SK-N-SH treated with all-trans-retinoic acid at 6 μM for 48 hours (cell line): ENCODE measurements around the gene ZNF343.
"Not testable (repeated sequence)": the region's sequence is repeated elsewhere in the genome, so short reads cannot be mapped to it uniquely, and the experiment has no call there.

Experiments used
- ATAC-seq: fragments of 200-7000 bp; cut with Tn5 transposase; 3 replicates; pipeline ENCODE4 v1.9.1; 2020; ENCODE audit warnings: mild to moderate bottlenecking, moderate library complexity
- ARNTL ChIP-seq: fragments of 450-650 bp; formaldehyde crosslinking; IDR thresholded peaks from 2 replicates; pipeline ENCODE4 v1.5.0; 2020; ENCODE audit warnings: low read depth, mild to moderate bottlenecking, moderate library complexity, borderline replicate concordance
- BACH2 ChIP-seq: fragments of 250-450 bp; sonication (Bioruptor Pico); IDR thresholded peaks from 2 replicates; pipeline ENCODE4 v1.9.0; 2021; ENCODE audit warnings: mild to moderate bottlenecking, borderline replicate concordance
- CSDC2 ChIP-seq: fragments of 250-450 bp; sonication (Bioruptor Pico); IDR thresholded peaks from 2 replicates; pipeline ENCODE4 v1.5.0; 2020; ENCODE audit warnings: mild to moderate bottlenecking, moderate library complexity
- CSRNP3 ChIP-seq: fragments of 250-450 bp; sonication (Bioruptor Pico); IDR thresholded peaks from 2 replicates; pipeline ENCODE4 v1.5.1; 2021; ENCODE audit warnings: mild to moderate bottlenecking, moderate library complexity
- ESRRG ChIP-seq: fragments of 250-450 bp; sonication (Bioruptor Pico); IDR thresholded peaks from 2 replicates; pipeline ENCODE4 v1.6.1; 2021; ENCODE audit warnings: mild to moderate bottlenecking
- GLIS3 ChIP-seq: fragments of 250-450 bp; sonication (Bioruptor Pico); IDR thresholded peaks from 2 replicates; pipeline ENCODE4 v1.5.0; 2020; ENCODE audit warnings: mild to moderate bottlenecking, moderate library complexity
- POU6F1 ChIP-seq: fragments of 250-450 bp; sonication (Bioruptor Pico); IDR thresholded peaks from 2 replicates; pipeline ENCODE4 v1.8.0; 2021; ENCODE audit warnings: low read depth, mild to moderate bottlenecking, moderate library complexity, borderline replicate concordance
- PPARA ChIP-seq: fragments of 250-450 bp; sonication (Bioruptor Pico); IDR thresholded peaks from 2 replicates; pipeline ENCODE4 v1.5.0; 2020; ENCODE audit warnings: mild to moderate bottlenecking, borderline replicate concordance
- RARB ChIP-seq: fragments of 250-450 bp; sonication (Bioruptor Pico); IDR thresholded peaks from 2 replicates; pipeline ENCODE4 v1.8.0; 2021; ENCODE audit warnings: mild to moderate bottlenecking, moderate library complexity
- SNAI2 ChIP-seq: fragments of 250-450 bp; sonication (Bioruptor Pico); IDR thresholded peaks from 2 replicates; pipeline ENCODE4 v1.5.0; 2020; ENCODE audit warnings: mild to moderate bottlenecking, moderate library complexity
- TCF4 ChIP-seq: fragments of 250-450 bp; sonication (Bioruptor Pico); IDR thresholded peaks from 2 replicates; pipeline ENCODE4 v1.8.0; 2021; ENCODE audit warnings: mild to moderate bottlenecking, moderate library complexity, borderline replicate concordance
- TOX ChIP-seq: fragments of 250-450 bp; sonication (Bioruptor Pico); IDR thresholded peaks from 2 replicates; pipeline ENCODE4 v1.8.0; 2021; ENCODE audit warnings: mild to moderate bottlenecking, moderate library complexity, borderline replicate concordance
- TSHZ2 ChIP-seq: fragments of 250-450 bp; sonication (Bioruptor Pico); IDR thresholded peaks from 2 replicates; pipeline ENCODE4 v1.5.0; 2020; ENCODE audit warnings: mild to moderate bottlenecking, moderate library complexity
- ZC3H10 ChIP-seq: fragments of 250-450 bp; sonication (Bioruptor Pico); IDR thresholded peaks from 2 replicates; pipeline ENCODE4 v1.5.1; 2021; ENCODE audit warnings: mild to moderate bottlenecking, moderate library complexity
- ZFP30 ChIP-seq: fragments of 450-650 bp; formaldehyde crosslinking; IDR thresholded peaks from 2 replicates; pipeline ENCODE4 v1.5.0; 2022; ENCODE audit warnings: mild to moderate bottlenecking, moderate library complexity
- ZNF565 ChIP-seq: fragments of 450-650 bp; formaldehyde crosslinking; conservative IDR thresholded peaks from 2 replicates; pipeline ENCODE4 v1.5.0; 2020; ENCODE audit warnings: low read depth, mild to moderate bottlenecking, moderate library complexity
- TF ChIP-seq, protein P1 (sequence below): fragments of 250-450 bp; sonication (Bioruptor Pico); IDR thresholded peaks from 2 replicates; pipeline ENCODE4 v1.8.0; 2020; ENCODE audit warnings: mild to moderate bottlenecking, moderate library complexity, borderline replicate concordance

Gene ZNF343

GRCh38 chr20:2523919-2524708 is 15.4 kb upstream of the ZNF343 start:
- peak; percentile 84 for ATAC-seq
- TF ChIP-seq SNAI2 = no peak
- TF ChIP-seq, protein P1, sequence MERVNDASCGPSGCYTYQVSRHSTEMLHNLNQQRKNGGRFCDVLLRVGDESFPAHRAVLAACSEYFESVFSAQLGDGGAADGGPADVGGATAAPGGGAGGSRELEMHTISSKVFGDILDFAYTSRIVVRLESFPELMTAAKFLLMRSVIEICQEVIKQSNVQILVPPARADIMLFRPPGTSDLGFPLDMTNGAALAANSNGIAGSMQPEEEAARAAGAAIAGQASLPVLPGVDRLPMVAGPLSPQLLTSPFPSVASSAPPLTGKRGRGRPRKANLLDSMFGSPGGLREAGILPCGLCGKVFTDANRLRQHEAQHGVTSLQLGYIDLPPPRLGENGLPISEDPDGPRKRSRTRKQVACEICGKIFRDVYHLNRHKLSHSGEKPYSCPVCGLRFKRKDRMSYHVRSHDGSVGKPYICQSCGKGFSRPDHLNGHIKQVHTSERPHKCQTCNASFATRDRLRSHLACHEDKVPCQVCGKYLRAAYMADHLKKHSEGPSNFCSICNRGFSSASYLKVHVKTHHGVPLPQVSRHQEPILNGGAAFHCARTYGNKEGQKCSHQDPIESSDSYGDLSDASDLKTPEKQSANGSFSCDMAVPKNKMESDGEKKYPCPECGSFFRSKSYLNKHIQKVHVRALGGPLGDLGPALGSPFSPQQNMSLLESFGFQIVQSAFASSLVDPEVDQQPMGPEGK (CRISPR knock-in tag) = 0 out of 2 replicates have a peak, but pooled peaks have one; percentile 18

- not testable (repeated sequence) for ATAC-seq
Observed at GRCh38 chr20:2522826-2523429, 14.2 kb upstream of the ZNF343 start.

- no peak for ATAC-seq
- TF ChIP-seq SNAI2 (no peak), TCF4 (CRISPR knock-in tag) (no peak)
Observed at GRCh38 chr20:2521369-2522305, 12.9 kb upstream of the ZNF343 start.

DNA sequence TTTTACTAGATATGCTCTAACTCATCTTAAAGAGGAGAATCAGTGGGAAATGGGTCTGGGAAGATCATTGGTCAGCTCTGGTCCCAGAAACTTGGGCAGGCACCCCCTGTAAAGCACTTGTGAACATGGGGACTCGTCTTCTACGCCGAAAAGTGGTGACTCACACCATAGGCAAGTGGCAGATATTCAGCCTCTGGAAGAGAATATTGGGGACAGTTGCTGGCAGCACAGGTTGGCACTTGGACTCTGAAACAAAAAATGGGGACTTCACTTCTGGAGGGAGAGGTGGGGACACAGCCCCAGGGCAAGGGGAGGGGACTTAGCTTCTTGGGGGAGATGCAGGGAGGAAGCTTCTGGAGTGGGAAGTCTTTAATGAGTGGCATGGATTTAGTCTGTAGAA is 11.9 kb upstream of the ZNF343 start:
- ATAC-seq = no peak
- TF ChIP-seq, protein P1 (CRISPR knock-in tag) = no peak
- TF ChIP-seq ZNF565 (CRISPR knock-in tag) = no peak
- no peak for TF ChIP-seq SNAI2
- TF ChIP-seq BACH2 = no peak
- no peak for TF ChIP-seq ESRRG
- no peak for TF ChIP-seq CSRNP3 (CRISPR knock-in tag)
- TF ChIP-seq GLIS3 = no peak
- TF ChIP-seq ZC3H10 (CRISPR knock-in tag) = no peak
- no peak for TF ChIP-seq TOX (CRISPR knock-in tag)
- no peak for TF ChIP-seq TSHZ2 (CRISPR knock-in tag)
- no peak for TF ChIP-seq PPARA (CRISPR knock-in tag)
- no peak for TF ChIP-seq RARB
- no peak for TF ChIP-seq ZFP30
- no peak for TF ChIP-seq ARNTL
- TF ChIP-seq TCF4 (CRISPR knock-in tag) = no peak
- TF ChIP-seq CSDC2 (CRISPR knock-in tag) = no peak
- TF ChIP-seq POU6F1 (CRISPR knock-in tag) = no peak
- TF ChIP-seq, all 23 proteins: peak for 0
